Neural crest cell (in vitro differentiated cells): Measurements from ENCODE around the gene NRSN2. TPM values are rescaled to one million over a fixed set of nuclear protein-coding genes. Genes with fewer than 3 reads are reported as not detected.
A peak's percentile ranks its signal among the peaks of the same experiment; 100 is the strongest.

Source experiments
- DNase-seq: peaks from one replicate; pipeline ENCODE4 v3.0.0; 2021; ENCODE audit warnings: low read depth, mixed read lengths, low spot score
- H3K27ac Mint-ChIP-seq: one replicate; pipeline ENCODE4 v1.8.0; 2021; ENCODE audit warnings: mild to moderate bottlenecking, mixed read lengths; ENCODE audit not compliant: unreplicated experiment
- H3K27me3 Mint-ChIP-seq: 2 replicates; pipeline ENCODE4 v1.8.0; 2021; ENCODE audit warnings: low read depth, mild to moderate bottlenecking, mixed read lengths
- H3K36me3 Mint-ChIP-seq: 2 replicates; pipeline ENCODE4 v1.8.0; 2021; ENCODE audit warnings: low read depth, mild to moderate bottlenecking, mixed read lengths
- H3K4me1 Mint-ChIP-seq: 2 replicates; pipeline ENCODE4 v1.8.0; 2021; ENCODE audit warnings: mixed read lengths
- H3K4me3 Mint-ChIP-seq: one replicate; pipeline ENCODE4 v1.8.0; 2021; ENCODE audit warnings: mild to moderate bottlenecking, mixed read lengths
- H3K9me3 Mint-ChIP-seq: 2 replicates; pipeline ENCODE4 v1.8.0; 2021; ENCODE audit warnings: mixed read lengths
- total RNA-seq: library from RNA; stranded (reverse); gene quantifications from 2 replicates; pipeline ENCODE4 v1.2.1, GENCODE V29; 2021
- TF ChIP-seq, protein P1 (sequence below): fragments of 200-600 bp; sonication (generic); conservative IDR thresholded peaks from 2 replicates; pipeline ENCODE4 v1.5.0; 2021; ENCODE audit warnings: antibody characterized with exemption, mild to moderate bottlenecking

Gene NRSN2
- total RNA-seq, 1 donor from 2014 or later = 42.0 TPM

DNA sequence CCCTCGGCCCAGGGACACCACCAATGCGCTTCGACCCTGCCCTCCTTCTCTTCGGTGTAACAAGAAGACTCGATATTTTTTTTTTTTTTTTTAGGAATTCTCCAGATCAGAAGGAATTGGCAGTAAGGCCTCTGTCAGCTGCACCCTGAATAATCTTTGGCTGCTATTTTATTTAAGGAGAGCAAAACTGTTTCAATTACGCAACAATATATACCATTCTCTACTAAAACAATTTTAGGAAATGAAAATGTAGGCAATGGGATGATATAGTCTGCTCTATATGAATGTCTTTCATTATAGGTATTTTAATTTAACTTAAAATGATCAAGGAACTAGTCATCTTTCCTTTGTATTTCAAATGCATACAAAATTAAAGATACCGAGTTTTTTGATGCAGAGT, 36.3 kb upstream of the NRSN2 start:
- peaks cover 40% of the 10 kb centered on the region for H3K4me1 Mint-ChIP-seq
- H3K27me3 Mint-ChIP-seq = no peaks in the 10 kb centered on the region

DNA sequence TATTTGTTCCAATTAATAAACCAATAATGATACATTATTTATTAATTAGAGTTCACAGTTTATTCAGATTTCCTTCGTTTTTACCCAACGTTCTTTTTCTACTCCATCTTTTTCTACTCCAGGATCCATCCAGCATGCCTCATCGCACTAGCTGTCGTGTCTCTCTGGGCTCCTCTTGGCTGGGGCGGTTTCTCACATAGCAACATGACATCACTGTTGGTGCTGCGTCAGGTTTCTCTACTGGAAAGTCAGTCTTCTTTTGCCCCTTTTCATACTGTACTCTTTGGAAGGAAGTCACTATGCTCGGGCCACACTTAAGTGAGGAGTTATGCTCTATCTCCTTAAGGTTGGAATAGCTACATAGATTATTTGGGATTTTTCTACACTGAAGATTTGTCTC, 35.3 kb upstream of the NRSN2 start:
- peak overlapping the region; percentile 43 for H3K4me3 Mint-ChIP-seq
- H3K36me3 Mint-ChIP-seq = no peaks in the 10 kb centered on the region
- TF ChIP-seq, protein P1, sequence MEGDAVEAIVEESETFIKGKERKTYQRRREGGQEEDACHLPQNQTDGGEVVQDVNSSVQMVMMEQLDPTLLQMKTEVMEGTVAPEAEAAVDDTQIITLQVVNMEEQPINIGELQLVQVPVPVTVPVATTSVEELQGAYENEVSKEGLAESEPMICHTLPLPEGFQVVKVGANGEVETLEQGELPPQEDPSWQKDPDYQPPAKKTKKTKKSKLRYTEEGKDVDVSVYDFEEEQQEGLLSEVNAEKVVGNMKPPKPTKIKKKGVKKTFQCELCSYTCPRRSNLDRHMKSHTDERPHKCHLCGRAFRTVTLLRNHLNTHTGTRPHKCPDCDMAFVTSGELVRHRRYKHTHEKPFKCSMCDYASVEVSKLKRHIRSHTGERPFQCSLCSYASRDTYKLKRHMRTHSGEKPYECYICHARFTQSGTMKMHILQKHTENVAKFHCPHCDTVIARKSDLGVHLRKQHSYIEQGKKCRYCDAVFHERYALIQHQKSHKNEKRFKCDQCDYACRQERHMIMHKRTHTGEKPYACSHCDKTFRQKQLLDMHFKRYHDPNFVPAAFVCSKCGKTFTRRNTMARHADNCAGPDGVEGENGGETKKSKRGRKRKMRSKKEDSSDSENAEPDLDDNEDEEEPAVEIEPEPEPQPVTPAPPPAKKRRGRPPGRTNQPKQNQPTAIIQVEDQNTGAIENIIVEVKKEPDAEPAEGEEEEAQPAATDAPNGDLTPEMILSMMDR = no peak
- no peaks in the 10 kb centered on the region for H3K27me3 Mint-ChIP-seq
- peaks cover 40% of the 10 kb centered on the region for H3K4me1 Mint-ChIP-seq
- no peaks in the 10 kb centered on the region for H3K9me3 Mint-ChIP-seq
- no peak for DNase-seq
- no peak overlapping the region for H3K27ac Mint-ChIP-seq

More for the DNA sequence above, 36.3 kb upstream of the NRSN2 start:
- TF ChIP-seq, protein P1 = no peak
- Mint-ChIP-seq H3K4me3 (peak overlapping the region; percentile 88), H3K9me3 (no peaks in the 10 kb centered on the region), H3K27ac (no peak overlapping the region), H3K36me3 (no peaks in the 10 kb centered on the region)
- DNase-seq = no peak

DNA sequence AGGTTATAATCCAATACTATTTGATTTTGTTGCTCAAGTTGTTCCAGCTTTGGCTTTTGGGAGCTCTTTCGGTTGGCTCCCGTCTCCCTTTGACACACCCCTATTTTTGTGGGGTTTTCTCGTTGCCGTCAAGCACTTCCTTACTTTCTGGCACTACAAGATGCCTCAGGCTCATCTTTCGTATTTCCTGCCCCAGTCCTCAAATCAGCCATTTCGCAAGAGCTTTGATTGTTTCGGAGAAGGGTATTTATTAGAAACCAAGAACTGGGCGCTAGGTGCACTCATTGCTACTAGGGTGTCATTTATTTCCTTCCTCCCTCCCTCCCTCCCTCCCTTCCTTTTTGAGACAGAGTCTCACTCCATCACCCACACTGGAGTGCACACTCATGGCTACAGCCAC, 34.8 kb upstream of the NRSN2 start:
- Mint-ChIP-seq H3K27me3 (no peaks in the 10 kb centered on the region), H3K27ac (no peak overlapping the region), H3K9me3 (no peaks in the 10 kb centered on the region), H3K4me1 (peaks cover 40% of the 10 kb centered on the region), H3K4me3 (no peak overlapping the region), H3K36me3 (no peaks in the 10 kb centered on the region)
- TF ChIP-seq, protein P1 = no peak
- DNase-seq = no peak

DNA sequence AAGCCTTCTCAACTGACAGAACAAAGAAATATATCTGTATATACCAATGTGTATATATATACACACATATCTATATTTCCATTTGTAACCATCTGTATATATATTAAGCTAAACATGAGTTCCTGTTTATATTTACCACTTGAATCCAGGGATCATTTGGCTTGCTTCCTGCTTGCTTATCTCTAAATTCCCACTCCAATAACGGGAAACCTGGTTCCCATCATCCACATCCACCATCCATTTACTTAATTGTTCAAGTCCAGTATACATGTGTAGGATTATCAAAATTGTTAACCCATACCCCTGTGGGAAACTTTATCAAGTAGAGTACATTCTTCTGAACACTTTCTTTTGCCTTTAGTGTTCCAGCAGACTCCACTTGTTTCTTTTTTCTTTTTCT, 34.0 kb upstream of the NRSN2 start:
- Mint-ChIP-seq H3K27ac (no peak overlapping the region), H3K36me3 (no peaks in the 10 kb centered on the region), H3K9me3 (no peaks in the 10 kb centered on the region), H3K4me3 (peak overlapping the region; percentile 48), H3K4me1 (peaks cover 40% of the 10 kb centered on the region), H3K27me3 (no peaks in the 10 kb centered on the region)
- DNase-seq = no peak
- TF ChIP-seq, protein P1 = no peak

DNA sequence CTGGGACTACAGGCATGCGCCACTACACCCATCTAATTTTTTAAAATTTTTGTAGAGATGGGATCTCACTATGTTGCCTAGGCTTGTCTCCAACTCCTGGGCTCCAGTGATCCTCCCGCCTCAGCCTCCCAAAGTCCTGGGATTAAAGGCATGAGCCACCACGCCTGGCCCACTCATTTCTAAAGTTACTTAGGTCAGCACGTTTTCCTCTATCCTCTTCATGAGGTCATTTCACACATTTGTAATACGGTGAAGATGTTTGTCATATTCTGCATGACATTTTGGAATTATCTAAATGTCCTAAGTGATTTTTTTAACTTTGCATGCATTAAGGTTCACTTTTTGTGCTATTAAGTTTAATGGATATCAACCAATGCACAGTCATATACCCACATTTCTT, 33.5 kb upstream of the NRSN2 start:
- Mint-ChIP-seq H3K4me1 (peaks cover 34% of the 10 kb centered on the region), H3K9me3 (no peaks in the 10 kb centered on the region), H3K27ac (no peak overlapping the region), H3K36me3 (no peaks in the 10 kb centered on the region), H3K27me3 (no peaks in the 10 kb centered on the region), H3K4me3 (no peak overlapping the region)
- DNase-seq = no peak
- TF ChIP-seq, protein P1 = no peak

DNA sequence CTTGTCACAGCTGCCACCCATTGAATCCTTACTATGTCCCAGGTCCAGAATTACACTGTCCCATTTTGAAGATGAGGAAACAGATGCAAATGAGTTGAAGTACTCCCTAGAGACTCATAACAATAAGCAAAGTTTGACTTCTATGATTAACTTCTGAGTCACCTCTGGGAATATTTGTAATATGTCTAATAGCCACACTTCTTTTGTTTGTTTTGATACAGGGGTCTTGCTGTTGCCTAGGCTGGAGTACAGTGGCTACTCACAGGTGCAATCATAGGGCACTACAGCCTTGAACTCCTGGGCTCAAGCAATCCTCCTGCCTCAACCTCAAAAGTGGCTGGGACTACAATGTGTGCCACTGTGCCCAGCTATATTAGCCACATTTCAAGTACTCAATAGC, 33.0 kb upstream of the NRSN2 start:
- Mint-ChIP-seq H3K36me3 (no peaks in the 10 kb centered on the region), H3K4me3 (no peak overlapping the region), H3K4me1 (peaks cover 29% of the 10 kb centered on the region), H3K27me3 (no peaks in the 10 kb centered on the region), H3K9me3 (no peaks in the 10 kb centered on the region), H3K27ac (no peak overlapping the region)
- TF ChIP-seq, protein P1 = no peak
- DNase-seq = no peak
